Common myeloid progenitor, CD34-positive (primary cell): ENCODE results near the gene PDLIM4.

ENCODE experiments used
- CTCF ChIA-PET: fragments of 350-600 bp; sonication (Branson Sonifier 250); formaldehyde crosslinking; loops from one replicate; lab custom pipeline; 2021; ENCODE audit warnings: antibody characterized with exemption; lab: Charles Lee
- POLR2A ChIA-PET: fragments of 350-600 bp; sonication (Branson Sonifier 250); formaldehyde crosslinking; loops from one replicate; lab custom pipeline; 2021; ENCODE audit warnings: antibody characterized with exemption; lab: Charles Lee
- DNase-seq, 3 donors: peaks; one replicate each; pipeline versions ENCODE4 v3.0.0 to v3.0.0-alpha.2; 2013
- H3K27ac ChIP-seq, 2 experiments: 1 replicate in 1 of 2; 2 replicates in 1 of 2; pipeline ENCODE4 v1.7.0; 2013; ENCODE audit warnings: inconsistent platforms in 2 of 2, low read length in 2 of 2, mild to moderate bottlenecking in 2 of 2, low read depth in 1 of 2, moderate library complexity in 1 of 2; ENCODE audit not compliant: severe bottlenecking in 2 of 2, insufficient read depth in 1 of 2, poor library complexity in 1 of 2
- H3K27me3 ChIP-seq, 5 experiments: replicated peaks in 2 of 5; 1 replicate in 3 of 5; 2 replicates in 2 of 5; pipeline versions ENCODE4 v1.6.1 to v1.7.0; 2013; ENCODE audit warnings: low read length in 4 of 5, mild to moderate bottlenecking in 2 of 5, moderate library complexity in 2 of 5, inconsistent platforms in 1 of 5; ENCODE audit not compliant: insufficient read depth in 5 of 5, control insufficient read depth in 4 of 5
- H3K36me3 ChIP-seq, 4 experiments: 1 replicate in 2 of 4; 2 replicates in 2 of 4; pipeline versions ENCODE4 v1.6.1 to v1.7.0; 2013; ENCODE audit warnings: low read length in 3 of 4, control low read depth in 1 of 4, mild to moderate bottlenecking in 1 of 4; ENCODE audit not compliant: control insufficient read depth in 4 of 4, insufficient read depth in 4 of 4
- H3K4me1 ChIP-seq, 4 experiments: 1 replicate in 3 of 4; 2 replicates in 1 of 4; pipeline versions ENCODE4 v1.6.1 to v1.7.1; 2013; ENCODE audit warnings: low read length in 3 of 4, mild to moderate bottlenecking in 3 of 4, control low read depth in 1 of 4, inconsistent platforms in 1 of 4, moderate library complexity in 1 of 4; ENCODE audit not compliant: control insufficient read depth in 4 of 4, insufficient read depth in 4 of 4; ENCODE audit errors: control extremely low read depth in 1 of 4
- H3K4me3 ChIP-seq, 7 experiments: 1 replicate in 4 of 7; 2 replicates in 3 of 7; pipeline versions ENCODE4 v1.5.1 to v1.7.0; 2013; ENCODE audit warnings: mild to moderate bottlenecking in 7 of 7, low read length in 6 of 7, moderate library complexity in 6 of 7, inconsistent platforms in 2 of 7, low read depth in 2 of 7, control low read depth in 1 of 7; ENCODE audit not compliant: insufficient read depth in 4 of 7, control insufficient read depth in 1 of 7; ENCODE audit errors: extremely low read depth in 1 of 7
- H3K9me3 ChIP-seq, 5 experiments: 1 replicate in 4 of 5; 2 replicates in 1 of 5; pipeline versions ENCODE4 v1.6.1 to v1.7.1; 2013; ENCODE audit warnings: low read length in 4 of 5, mild to moderate bottlenecking in 2 of 5, inconsistent platforms in 1 of 5, low read depth in 1 of 5, moderate library complexity in 1 of 5; ENCODE audit not compliant: control insufficient read depth in 4 of 5, insufficient read depth in 2 of 5; ENCODE audit errors: control extremely low read depth in 1 of 5
- WGBS: methylation state at CpG from one replicate; pipeline ENCODE4 v1.1.5; 2013; ENCODE audit not compliant: insufficient coverage; 5-methylcytosine and 5-hydroxymethylcytosine counted together

The PDLIM4 gene

DNA sequence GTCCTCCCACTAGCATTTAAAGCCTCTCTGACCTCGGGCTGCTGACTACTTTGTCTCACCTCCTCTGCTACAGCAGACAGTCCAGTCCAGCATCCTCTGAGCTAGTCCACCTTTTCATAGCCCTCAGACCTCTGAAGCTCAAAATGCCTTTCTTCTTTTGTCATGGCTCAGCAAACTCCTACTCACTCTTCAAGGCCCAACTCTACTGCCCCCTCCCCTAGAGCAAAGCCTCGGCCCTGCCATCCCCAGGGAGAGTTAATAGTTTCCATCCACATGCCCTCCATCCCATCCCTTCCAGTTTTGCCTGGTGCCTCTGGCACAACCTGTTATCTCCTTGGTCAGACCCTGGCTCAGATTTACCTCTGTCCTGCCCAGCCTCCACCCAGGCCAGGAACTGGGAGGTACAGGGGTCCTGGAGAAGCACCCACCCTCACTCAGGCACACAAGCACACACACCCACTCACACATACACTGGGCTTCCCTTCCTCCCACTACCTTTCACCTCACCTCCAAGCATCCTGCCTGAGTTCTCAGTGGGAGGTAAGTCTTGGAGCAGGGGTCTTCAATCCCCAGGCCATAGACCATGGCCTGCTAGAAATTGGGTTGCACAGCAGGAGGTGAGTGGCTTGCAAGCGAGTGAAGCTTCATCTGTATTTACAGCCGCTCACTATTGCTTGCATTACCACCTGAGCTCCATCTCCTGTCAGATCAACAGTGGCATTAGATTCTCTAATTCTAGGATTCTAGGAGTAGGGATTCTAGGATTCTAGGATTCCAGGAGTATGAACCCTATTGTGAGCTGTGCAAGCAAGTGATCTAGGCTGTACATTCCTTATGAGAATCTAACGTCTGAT lies 18.1 kb downstream of the PDLIM4 start:
- no peak for DNase-seq
- peaks cover 0 to 6% (median 4%) of the 10 kb centered on the region in 4 experiments for H3K4me1 ChIP-seq
- ChIA-PET POLR2A (no interaction called here), CTCF (interaction anchor here (0.7 to 6.1 kb wide), 7 partner anchors 9 to 109 kb away, joined by 3 to 41 read pairs (median 3); partner anchors contain the start of gene SLC22A4)
- peaks cover 0 to 4% (median 0%) of the 10 kb centered on the region in 5 experiments for H3K27me3 ChIP-seq
- no peaks in the 10 kb centered on the region for H3K36me3 ChIP-seq
- H3K4me3 ChIP-seq = no peak overlapping the region
- H3K27ac ChIP-seq = no peak overlapping the region
- WGBS = 93% methylated on average over 4 of the region's 5 CpGs
- H3K9me3 ChIP-seq = no peaks in the 10 kb centered on the region

DNA sequence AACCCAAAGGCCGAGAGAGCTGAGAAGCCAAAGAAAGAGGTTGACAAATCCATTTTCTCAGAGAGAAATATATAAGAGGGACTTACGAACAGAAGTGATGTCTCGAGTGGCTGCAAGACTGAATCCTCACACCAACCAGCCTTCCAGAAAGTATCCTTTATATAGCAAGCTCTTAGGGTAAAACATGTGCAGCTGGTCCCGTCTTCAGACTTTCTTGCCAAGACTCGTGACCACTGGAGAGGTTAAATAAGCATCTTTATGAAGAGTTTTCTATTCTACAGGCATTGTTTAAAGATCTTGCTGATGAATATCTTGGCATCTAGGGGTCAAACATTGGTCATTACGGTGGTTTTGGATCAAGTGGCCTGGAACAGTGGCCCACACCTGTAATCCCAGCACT lies 19.8 kb downstream of the PDLIM4 start:
- Histone ChIP-seq H3K4me1 (peaks cover 0 to 4% (median 2%) of the 10 kb centered on the region in 4 experiments), H3K36me3 (no peaks in the 10 kb centered on the region), H3K27ac (no peak overlapping the region), H3K9me3 (no peaks in the 10 kb centered on the region), H3K27me3 (peaks cover 0 to 4% (median 0%) of the 10 kb centered on the region in 5 experiments), H3K4me3 (no peak overlapping the region)
- WGBS = 100% methylated on average over 6 of the region's 6 CpGs
- CTCF ChIA-PET = interaction anchor here (1.5 kb wide), 1 partner anchor 13 kb away, joined by 5 read pairs; no protein-coding TSS in a partner anchor
- no peak for DNase-seq
- POLR2A ChIA-PET = no interaction called here

GRCh38 chr5:132277971-132278853 lies 20.7 kb downstream of the PDLIM4 start:
- H3K27ac ChIP-seq = no peak overlapping the region
- no peak for DNase-seq
- POLR2A ChIA-PET = no interaction called here
- no peaks in the 10 kb centered on the region for H3K9me3 ChIP-seq
- no peak overlapping the region for H3K4me3 ChIP-seq
- H3K36me3 ChIP-seq = no peaks in the 10 kb centered on the region
- 97% methylated on average over 6 of the region's 6 CpGs for WGBS
- no peaks in the 10 kb centered on the region for H3K4me1 ChIP-seq
- CTCF ChIA-PET = interaction anchor here (0.7 to 1.5 kb wide), 3 partner anchors 14 to 40 kb away, joined by 3 to 5 read pairs (median 3); no protein-coding TSS in a partner anchor
- peaks cover 0 to 2% (median 0%) of the 10 kb centered on the region in 5 experiments for H3K27me3 ChIP-seq

GRCh38 chr5:132279801-132280200 lies 22.3 kb downstream of the PDLIM4 start:
- H3K9me3 ChIP-seq = no peaks in the 10 kb centered on the region
- POLR2A ChIA-PET = no interaction called here
- H3K27ac ChIP-seq = no peak overlapping the region
- peaks cover 0 to 2% (median 0%) of the 10 kb centered on the region in 5 experiments for H3K27me3 ChIP-seq
- H3K4me3 ChIP-seq = no peak overlapping the region
- no peaks in the 10 kb centered on the region for H3K4me1 ChIP-seq
- CTCF ChIA-PET = interaction anchor here (4.5 kb wide), 1 partner anchor 13 kb away, joined by 26 read pairs; no protein-coding TSS in a partner anchor
- H3K36me3 ChIP-seq = no peaks in the 10 kb centered on the region
- WGBS = 100% methylated on average over 3 of the region's 3 CpGs
- no peak for DNase-seq

GRCh38 chr5:132280371-132281240 lies 23.1 kb downstream of the PDLIM4 start:
- Histone ChIP-seq H3K4me3 (no peak overlapping the region), H3K9me3 (no peaks in the 10 kb centered on the region), H3K27ac (no peak overlapping the region), H3K36me3 (no peaks in the 10 kb centered on the region), H3K4me1 (no peaks in the 10 kb centered on the region), H3K27me3 (peaks cover 0 to 2% (median 0%) of the 10 kb centered on the region in 5 experiments)
- ChIA-PET CTCF (interaction anchor here (0.6 to 4.5 kb wide), 6 partner anchors 8 to 90 kb away, joined by 3 to 26 read pairs (median 4); no protein-coding TSS in a partner anchor), POLR2A (interaction anchor here (1.1 kb wide), 1 partner anchor 13 kb away, joined by 4 read pairs; no protein-coding TSS in a partner anchor)
- WGBS = 92% methylated on average over 2 of the region's 5 CpGs
- no peak for DNase-seq
